ENCODE data around the gene GABBR2.

GRCh38 chr9:98658951-98659351 is 49.8 kb downstream of the GABBR2 start:
- no peak for TF ChIP-seq CTCF (conservative IDR thresholded peaks at IDR 0.05 in 1 of 2, IDR thresholded peaks at IDR 0.05 in 1 of 2; ENCODE audit: extremely low read depth in 1 of 2, insufficient read depth in 1 of 2, low read depth in 1 of 2, low read length in 2 of 2)
- no peak for TF ChIP-seq EZH2 (IDR thresholded peaks at IDR 0.05; ENCODE audit: borderline replicate concordance, low read length)

All from mammary epithelial cell (primary cell).